ENCODE measurements around the gene SLC17A7.
"Not testable (repeated sequence)": the region's sequence is repeated elsewhere in the genome, so short reads cannot be mapped to it uniquely, and the experiment has no call there.

Gene SLC17A7

DNA sequence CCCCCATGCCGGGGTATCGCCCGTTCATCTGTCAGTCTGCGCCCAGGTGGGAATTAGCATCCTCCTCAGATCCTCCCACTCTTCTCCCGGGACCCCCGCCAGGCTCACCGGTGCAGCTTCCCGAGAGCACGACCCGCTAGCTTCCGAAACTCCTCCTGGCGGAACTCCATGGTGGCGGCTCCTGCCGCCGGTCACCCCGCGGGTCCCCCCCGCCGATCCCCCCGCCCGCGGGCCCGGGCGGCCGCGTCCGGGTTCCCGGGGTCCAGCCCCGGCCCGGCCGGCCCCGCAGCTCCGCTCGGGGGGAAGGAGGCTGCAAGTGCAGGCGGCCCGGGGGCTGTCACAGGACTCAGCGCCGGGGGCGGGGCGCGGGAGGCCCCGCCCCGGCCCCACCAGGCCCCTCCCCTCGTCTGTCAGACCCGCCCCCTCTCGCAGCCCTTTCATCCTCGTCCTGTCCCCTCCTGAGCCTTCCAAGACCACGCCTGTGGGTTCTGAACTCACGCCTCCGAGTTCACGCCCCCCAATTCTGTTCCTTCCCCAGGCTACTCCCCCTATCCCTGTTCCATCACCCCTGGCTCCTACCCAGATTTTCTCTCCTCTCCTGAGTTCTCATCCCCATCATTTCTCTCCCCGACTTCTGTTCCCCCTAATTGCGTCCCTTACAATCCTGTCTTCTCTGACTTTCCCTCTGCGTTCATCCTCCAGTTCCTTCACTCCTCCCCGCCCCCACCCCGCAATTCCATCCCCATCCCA lies at the start of gene SLC17A7:
TSS of gene SLC17A7 (minus strand) at position 318 of the 750 bp plus-strand sequence. CDS start at position 170, 148 bp downstream.
- no peak for DNase-seq

DNA sequence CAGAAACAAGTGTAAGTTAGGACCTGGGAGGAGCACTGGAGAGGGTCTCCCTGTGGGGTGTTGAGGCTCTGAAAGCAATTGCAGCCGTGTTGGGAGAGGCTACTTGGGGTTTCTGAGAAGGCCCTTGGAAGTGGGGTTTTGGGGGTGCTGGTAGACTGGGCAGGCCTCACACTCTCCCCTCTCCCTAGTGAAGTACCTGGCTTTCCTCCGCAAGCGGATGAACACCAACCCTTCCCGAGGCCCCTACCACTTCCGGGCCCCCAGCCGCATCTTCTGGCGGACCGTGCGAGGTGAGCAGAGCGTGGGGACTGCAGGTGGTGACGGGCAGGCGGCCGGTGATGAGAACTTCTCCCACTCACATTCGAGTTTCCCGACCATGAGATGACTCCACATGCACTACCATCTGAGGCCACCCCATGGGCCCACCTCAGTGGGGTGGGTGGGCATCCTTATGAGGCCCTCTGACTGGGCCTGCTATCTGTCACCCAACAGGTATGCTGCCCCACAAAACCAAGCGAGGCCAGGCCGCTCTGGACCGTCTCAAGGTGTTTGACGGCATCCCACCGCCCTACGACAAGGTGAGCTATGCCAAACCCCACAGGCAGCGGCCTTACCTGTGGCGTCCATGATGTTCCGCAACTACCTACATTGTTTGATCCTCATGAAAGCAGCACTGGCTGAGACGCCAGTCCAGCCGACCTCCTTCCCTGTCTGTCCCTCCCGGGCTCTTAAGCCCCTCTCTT lies 49.1 kb upstream of the SLC17A7 start:
- DNase-seq, result no peak

DNA sequence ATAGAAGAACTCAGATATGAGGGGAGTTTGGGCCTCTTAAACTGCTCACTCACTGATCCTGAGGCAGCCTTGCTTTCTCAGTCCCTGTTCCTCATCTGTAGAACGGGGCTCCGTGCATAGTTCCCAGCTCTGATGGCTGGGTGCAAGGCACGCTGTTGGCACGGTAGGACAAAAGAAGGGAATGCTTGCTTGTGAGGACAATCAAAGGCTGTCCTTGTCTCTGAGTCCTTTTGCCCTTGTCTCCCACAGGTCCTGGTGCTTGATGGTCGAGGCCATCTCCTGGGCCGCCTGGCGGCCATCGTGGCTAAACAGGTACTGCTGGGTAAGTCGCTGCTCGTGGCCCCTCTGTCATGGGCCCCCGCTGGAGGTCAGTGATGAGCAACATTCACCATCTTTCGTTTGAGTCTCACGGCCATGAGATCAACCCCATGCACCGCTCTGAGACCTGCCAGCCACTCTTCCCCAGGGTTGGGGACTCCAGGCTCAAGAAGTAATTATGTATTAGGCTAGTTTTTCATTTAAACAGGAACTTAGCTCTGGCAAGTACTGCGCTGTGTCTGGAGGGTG lies 48.4 kb upstream of the SLC17A7 start:
- DNase-seq, result no peak

DNA sequence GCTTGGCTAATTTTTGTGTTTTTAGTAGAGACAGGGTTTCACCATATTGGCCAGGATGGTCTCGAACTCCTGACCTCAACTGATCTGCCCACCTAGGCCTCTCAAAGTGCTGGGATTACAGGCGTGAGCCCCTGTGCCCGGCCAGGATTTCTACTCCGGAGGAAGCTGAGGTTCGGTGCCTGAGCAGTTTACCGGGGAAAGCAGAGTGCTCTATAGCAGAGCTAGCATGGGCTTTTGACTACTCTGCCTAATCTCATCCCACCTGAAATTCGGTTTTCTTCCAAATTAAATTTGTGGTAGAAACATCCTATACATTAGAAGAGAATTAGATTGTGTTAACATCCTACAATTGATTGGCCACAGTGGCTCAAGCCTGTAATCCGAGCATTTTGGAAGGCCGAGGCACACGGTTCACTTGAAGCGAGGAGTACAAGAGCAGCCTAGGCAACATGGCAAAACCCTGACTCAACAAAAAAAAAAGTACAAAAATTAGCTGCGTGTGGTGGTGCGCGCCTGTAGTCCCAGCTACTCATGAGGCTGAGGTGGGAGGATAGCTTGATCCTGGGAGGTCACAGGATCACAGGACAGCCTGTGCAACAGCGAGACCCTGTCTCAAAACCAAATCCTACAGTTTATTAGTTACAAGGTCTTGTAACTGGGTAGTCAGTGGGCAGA lies 47.7 kb upstream of the SLC17A7 start:
- no peak for DNase-seq

DNA sequence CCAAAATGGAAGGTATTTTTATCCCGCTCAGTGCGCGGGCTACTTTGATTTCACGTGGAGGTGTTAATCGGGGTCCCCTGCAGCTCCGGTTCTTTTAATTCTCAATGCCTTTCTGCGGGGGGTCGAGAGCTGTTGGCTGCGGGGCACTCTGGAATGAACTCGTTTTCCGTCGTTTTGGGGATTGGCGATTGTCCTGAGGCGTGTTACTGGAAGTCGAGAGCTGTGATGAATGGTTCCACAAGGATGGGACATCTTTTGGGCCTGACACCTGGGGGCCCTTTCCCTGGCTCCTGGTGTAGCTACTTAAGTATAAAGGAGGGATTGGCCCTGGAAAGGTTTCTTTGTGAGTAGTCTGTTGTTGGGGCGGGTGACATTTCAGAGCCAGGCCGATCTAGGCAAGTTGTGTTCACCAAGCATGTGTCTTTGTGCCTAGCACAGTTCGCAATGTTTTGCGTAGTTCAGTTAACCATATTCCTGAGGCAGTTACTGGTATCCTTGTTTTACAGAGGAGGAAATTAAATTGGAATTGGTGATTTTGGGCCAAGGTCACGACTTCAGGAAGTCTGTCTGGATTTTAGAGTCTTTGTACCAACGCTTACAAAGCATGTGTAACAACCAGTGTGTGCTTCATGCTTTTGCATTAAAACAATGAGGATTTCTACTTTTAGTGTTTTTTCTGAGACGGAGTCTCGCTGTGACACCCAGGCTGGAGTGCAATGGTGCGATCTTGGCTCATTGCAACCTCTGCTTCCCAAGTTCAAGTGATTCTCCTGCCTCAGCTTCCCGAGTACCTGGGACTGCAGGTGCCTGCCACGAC lies 46.9 kb upstream of the SLC17A7 start:
- DNase-seq, result no peak

DNA sequence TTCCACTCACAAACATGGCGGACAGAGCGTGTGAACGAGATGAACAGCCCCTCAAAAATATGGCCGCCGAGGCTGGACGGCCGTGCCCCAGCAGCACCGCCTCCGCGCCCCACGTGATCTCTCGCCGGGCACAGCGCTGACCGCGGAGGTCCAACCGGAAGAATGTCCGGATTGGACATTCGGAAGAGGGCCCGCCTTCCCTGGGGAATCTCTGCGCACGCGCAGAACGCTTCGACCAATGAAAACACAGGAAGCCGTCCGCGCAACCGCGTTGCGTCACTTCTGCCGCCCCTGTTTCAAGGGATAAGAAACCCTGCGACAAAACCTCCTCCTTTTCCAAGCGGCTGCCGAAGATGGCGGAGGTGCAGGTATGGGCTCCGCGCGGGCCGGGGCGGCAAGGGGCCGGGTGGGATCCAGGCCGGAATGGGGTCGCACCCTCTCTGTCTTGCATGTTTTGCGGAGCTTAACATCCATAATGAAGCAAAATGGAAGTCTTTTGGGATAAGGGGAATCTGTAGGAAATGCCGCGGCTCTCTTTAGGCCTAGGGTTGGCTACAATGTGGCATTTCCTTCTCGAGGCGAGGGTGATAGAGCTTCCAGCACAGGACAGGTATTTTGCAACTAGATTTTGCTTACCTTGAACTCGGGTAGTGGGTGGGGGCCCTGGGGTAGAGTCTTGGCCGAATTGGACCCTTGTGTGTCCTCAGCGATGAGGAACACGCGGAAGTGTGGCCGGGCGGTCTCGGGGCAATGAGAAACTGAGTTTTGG lies 46.1 kb upstream of the SLC17A7 start, which contains the start of gene RPL13A:
TSS of gene RPL13A (plus strand) at position 332 of the 769 bp plus-strand sequence. CDS start at position 354, 22 bp downstream.
- peak; percentile 96 for DNase-seq

DNA sequence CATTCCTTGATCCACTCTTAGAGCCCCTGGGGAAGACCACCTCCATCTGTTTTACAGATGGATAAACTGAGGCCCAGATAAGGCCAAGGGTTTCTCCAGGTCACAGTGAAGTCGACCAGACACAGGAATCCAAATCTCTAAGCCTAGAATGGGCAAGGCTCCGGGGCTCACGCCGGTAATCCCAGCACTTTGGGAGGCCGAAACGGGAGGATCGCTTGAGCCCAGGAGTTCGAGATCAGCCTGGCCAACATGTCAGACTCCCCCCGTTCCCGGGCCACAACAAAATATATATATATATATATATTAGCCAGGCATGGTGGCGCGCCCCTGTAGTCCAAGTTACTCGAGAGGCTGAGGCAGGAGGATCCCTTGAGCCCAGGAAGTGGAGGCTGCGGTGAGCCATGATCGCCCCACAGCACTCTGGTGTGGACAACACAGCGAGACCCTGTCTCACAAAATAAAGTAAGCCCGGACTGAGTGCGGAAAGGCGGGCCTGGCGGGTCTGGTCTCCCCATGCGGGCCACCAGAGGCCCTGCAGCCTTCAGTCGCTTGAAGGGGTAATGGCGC lies 45.5 kb upstream of the SLC17A7 start:
- no peak for DNase-seq

DNA sequence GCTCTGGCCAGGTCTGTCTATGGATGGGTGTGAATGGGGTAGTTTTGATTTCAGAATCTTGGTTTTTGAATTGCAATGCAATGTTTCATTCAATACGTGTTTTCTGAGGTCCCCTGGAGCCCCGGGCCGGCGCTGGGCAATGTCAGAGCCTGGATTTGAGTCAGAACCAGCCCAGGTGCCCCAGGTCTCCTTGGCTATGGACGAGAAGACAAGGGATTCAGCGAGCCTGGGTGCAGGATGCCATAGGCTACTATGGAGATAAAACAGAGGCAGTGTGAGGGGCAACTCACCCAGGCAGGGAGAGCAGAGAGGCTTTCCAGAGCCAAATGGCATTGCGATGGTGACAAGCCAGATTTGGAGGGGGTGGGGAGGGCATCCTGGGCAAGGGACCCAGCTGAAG lies 44.9 kb upstream of the SLC17A7 start:
- DNase-seq, result no peak

DNA sequence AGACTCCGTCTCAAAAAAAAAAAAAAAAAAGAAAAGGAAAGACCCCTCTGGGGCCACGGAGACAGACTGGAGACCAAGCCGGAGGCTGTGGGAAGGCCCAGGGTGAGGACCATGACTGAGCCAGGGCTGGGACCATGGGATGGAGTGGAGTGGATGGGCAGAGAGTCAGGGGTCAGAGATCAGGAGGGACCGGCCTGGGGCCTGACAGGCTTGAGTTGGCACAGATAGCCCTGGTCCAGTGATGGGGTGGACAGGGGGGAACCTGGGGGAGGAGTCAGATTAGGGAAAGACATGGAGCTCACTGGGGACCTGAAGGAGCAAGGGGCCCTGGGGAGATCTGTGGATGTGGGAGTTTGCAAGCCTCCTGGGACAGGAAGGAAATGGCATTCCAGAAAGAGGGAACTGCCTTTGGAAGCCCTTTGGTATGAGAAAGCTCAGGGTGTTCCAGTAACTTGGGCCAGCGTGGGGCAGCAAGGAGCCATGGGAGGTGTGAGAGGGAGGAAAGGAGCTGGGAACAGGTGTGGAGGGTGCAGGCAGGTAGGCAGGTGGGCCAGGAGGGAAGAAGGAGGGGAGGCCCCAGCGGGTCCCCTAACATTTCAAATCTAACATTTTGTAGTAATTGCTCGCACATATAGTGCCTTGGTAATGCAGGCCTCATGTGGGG lies 39.8 kb upstream of the SLC17A7 start:
- DNase-seq, result no peak

DNA sequence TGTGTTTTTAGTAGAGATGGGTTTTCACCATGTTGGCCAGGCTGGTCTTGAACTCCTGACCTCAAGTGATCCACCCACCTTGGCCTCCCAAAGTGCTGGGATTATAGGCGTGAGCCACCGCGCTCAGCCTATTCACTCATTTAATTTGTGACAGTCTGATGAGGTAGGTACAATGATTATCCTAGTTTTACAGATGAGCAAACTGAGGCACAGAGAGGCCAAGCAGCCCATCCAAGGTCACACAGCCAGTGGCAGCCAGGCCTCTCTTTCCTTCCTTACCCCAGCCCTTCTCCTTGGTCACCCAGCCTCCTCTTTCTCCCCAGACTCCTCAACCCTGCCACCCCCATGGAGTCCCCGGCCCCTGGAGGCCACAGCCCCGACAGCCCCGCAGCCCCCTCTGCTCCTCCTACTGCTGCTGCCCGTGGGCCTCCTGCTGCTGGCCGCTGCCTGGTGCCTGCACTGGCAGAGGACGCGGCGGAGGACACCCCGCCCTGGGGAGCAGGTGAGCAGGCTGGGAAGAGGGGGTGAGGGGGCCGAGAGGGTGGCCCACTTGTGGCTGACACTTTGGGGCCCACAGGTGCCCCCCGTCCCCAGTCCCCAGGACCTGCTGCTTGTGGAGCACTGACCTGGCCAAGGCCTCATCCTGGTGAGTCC lies 38.8 kb upstream of the SLC17A7 start:
- DNase-seq, result no peak

DNA sequence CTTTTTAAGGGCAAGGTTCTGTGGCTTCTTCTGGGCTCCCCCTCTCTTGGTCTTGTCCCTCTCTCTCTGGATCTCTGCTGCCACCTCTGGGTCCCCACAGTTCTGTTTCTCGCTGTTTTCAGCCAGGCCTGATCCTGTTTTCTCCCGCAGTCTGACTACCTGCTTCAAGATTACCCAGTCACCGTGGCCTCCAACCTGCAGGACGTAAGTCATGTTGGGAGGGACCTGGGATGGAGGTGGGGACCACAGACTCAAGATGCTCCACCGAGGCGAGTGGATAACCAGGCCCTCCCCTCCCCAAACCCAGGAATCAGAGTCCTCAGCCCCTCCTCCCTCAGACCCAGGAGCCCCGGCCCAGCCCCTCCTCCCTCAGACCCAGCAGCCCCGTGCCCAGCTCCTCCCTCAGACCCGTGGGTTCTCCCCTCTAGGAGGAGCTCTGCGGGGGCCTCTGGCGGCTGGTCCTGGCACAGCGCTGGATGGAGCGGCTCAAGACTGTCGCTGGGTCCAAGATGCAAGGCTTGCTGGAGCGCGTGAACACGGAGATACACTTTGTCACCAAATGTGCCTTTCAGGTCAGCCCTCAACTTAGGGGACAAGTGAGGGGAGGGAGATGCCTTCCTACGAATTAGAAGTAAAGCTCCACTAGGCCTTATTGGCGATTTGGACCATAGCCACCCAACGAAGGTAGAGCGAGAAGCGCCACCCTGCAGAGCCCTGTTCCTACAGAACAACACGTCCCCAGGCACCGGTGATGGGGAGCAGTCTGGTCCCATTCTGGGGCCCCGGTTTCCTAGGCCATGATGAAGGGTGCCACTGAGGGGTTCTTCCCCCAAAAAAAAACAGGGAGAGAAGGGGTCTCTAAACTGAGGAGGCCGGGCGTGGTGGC lies 34.9 kb upstream of the SLC17A7 start:
- no peak for DNase-seq

DNA sequence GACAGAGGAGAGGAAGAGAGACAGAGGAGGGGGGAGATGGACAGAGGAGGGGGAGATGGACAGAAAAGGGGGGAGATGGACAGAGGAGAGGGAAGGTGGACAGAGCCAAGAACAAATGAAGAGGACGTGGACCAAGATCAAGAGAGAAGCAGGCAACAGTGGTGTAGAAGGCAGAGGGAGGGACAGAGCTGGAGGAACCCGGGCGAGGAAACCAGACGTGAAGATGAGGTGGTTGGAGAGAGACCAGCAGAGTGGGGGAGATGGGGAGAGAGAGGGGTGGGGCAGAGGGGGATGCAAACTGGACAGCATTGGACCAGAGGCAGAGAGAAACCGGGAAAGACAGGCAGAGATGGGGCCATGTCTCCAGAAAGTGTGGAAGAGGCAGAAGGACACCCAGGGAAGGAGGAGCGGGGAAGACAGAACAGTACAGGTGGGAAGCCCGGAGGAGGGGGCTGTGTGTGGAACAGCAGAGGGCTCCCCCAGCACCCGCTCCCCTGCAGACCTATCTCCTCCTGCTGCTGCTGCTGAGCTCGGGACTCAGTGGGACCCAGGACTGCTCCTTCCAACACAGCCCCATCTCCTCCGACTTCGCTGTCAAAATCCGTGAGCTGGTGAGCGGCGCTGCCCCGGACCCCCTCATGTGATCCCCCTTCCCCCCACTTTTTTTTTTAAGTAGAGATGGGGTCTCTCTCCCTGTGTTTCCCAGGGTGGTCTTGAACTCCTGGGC lies 34.0 kb upstream of the SLC17A7 start:
- DNase-seq, result no peak

DNA sequence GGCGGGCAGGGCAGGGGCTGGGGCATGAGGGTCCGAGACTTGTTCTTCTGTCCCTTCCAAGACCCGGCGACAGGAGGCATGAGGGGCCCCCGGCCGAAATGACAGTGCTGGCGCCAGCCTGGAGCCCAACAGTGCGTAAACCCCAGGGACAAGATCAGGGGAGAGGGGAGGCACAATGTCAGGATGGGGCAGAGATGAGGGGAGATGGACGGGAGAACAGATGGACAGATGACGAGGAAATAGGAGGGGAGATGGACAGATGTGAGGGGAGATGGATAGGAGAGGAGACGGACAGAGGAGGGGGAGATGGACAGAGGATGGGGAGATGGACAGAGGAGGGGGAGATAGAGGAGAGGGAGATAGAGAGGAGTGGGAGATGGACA lies 33.2 kb upstream of the SLC17A7 start:
- no peak for DNase-seq

DNA sequence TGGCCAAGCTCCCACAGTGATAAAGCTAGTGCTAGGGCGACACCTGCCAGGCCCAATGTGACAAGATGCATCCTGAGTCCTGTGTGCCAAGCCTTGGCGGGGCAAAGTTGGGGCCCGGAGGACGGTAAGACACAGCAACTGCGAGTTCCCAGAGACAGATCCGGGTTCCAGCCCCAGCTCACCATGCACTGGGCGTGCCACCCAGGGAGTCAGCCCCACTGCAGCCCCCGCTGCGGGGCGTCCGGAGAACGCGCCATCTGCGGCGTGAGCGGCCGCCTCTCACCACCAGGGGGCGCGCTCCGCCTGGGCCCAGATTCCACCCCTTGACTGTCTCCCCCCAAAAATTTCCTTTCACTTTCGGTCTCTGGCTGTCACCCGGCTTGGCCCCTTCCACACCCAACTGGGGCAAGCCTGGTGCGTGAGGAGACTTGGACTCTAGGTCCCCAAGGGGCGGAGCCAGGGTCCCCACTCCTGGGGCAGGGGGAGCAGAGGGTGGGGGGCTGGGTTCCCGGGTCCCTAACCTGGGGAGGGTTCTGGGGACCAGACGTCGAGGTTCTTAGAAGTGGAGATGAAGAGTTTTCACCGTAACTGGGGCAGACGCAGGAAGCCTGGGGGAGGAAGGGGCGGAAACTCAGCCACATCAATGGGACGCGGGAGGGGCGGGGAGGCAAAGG lies 32.7 kb upstream of the SLC17A7 start, which contains the start of gene FLT3LG:
TSS of gene FLT3LG (plus strand) at position 348 of the 674 bp plus-strand sequence. CDS start 425 bp downstream, outside the sequence.
- DNase-seq, result peak; percentile 48

DNA sequence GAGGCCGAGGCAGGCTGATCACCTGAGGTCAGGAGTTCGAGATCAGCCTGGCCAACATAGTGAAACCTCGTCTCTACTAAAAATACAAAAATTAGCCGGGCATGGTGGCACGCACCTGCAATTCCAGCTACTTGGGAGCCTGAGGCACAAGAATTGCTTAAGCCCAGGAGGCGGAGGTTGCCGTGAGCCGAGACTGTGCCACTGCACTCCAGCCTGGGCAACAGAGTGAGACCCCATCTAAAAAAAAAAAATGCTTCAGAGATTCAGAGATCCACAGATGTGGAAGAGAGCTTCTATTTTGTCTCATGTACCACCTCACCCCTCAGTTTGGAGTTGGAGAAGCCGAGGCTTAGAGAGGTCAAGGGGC lies 32.2 kb upstream of the SLC17A7 start:
- DNase-seq, result not testable (repeated sequence)

DNA sequence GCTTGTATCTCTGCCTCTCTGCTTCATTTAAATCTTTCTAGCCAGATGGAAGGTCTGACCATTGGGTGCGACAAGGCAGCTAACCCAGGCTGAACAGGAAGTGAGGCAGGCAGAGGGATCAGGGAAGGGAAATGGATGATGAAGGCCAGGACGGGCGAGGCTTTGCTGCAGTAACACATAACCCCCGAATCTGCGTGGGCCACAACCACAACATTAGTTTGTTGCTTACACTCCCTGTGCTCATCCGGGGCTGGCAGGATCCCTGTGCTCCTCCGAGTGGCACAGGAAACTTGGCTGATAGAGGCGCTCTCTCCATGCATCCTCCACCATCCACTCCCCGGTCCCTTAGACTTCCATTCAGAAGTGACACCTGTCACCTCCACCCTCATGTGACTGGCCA lies 31.6 kb upstream of the SLC17A7 start:
- no peak for DNase-seq

DNA sequence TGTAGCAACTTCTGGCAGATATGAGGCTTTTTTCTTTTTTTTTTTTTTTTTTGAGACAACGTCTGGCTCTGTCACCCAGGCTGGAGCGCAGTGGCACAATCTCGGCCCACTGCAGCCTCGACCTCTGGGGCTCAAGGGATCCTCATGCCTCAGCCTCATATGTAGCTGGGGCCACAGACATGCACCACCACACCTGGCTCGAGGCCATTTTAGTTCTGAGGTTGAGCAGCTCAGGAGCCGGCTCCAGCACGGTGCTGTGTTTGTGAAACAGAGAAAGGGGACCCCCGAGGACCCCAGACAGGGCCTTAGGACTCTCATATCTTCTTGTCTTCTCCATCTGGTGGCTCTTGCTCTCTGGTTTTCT lies 29.3 kb upstream of the SLC17A7 start:
- DNase-seq, result no peak
